ENCODE measurements around the gene CDH23. TPM values are rescaled to one million over a fixed set of nuclear protein-coding genes. Genes with fewer than 3 reads are reported as not detected.

The CDH23 gene
- total and polyA plus RNA-seq, 10 donors: 2.0 to 19.9 (median 11.0) TPM

DNA sequence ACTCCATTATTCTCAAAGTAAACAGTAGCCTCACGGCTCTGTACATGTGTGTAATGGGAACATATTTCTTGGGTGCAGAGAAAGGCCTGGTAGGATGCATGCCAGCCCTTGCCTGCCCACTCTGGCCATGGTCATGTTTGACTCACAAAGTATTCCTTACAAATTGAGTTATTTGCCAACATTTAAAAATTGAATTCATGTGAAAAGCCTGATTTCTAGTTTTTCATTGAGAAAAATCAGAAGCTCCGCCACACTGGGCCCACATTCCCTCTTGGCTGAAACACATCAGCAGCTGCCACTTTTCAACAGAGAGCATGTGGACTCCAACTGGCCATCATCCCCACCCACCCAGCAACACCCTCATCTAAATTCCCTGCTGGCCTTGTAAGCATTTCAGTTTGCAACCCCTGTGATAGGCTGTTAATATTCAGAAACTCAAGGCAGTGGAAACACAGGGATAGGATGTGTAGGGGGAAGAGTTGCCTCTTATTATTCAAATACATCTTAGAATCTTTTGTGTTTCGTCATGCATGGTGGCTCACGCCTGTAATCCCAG, 40.9 kb downstream of the CDH23 start:
- no peaks in the 10 kb centered on the region for H3K27me3 ChIP-seq (replicated peaks in 1 of 7)
- H3K4me3 ChIP-seq: no peak overlapping the region
- H3K4me1 ChIP-seq: peaks cover 0 to 6% (median 3%) of the 10 kb centered on the region in 6 donors
- H3K27ac ChIP-seq: no peak overlapping the region
- intact Hi-C loops (cut with DNase I; ENCODE audit: low total_unique reads): no loop called here
- 86 to 96% (median 94%) methylated on average over 4 of the region's 4 CpGs for WGBS, 5 donors
- H3K9me3 ChIP-seq: no peaks in the 10 kb centered on the region
- TF ChIP-seq, protein P1, sequence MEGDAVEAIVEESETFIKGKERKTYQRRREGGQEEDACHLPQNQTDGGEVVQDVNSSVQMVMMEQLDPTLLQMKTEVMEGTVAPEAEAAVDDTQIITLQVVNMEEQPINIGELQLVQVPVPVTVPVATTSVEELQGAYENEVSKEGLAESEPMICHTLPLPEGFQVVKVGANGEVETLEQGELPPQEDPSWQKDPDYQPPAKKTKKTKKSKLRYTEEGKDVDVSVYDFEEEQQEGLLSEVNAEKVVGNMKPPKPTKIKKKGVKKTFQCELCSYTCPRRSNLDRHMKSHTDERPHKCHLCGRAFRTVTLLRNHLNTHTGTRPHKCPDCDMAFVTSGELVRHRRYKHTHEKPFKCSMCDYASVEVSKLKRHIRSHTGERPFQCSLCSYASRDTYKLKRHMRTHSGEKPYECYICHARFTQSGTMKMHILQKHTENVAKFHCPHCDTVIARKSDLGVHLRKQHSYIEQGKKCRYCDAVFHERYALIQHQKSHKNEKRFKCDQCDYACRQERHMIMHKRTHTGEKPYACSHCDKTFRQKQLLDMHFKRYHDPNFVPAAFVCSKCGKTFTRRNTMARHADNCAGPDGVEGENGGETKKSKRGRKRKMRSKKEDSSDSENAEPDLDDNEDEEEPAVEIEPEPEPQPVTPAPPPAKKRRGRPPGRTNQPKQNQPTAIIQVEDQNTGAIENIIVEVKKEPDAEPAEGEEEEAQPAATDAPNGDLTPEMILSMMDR (IDR thresholded peaks at IDR 0.05 in 8 of 11, conservative IDR thresholded peaks at IDR 0.05 in 3 of 11): no peak
- TF ChIP-seq POLR2A (IDR thresholded peaks at IDR 0.05): no peak
- no peak for TF ChIP-seq POLR2AphosphoS5 (IDR thresholded peaks at IDR 0.05)
- DNase-seq: peak; percentile 32
- no peaks in the 10 kb centered on the region for H3K36me3 ChIP-seq

DNA sequence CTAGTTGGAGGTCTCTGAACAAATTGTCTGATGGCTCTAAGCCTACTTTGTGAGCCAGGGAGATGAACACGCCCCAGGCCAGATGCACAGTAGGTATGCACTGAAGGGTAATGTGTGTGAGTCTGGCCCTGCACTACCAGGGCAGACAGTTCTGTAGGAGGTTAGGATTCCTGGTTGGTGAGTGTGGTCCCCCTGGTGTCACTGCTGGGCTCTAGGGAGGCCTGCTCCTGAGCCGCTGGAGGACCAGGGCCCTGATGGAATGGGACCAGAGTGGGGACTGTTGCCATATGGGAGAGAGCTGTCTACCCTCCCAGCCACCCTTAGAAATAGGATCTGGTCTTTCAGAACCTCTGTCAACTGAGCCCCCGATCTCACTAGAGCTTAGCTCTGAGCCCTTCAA, 42.0 kb downstream of the CDH23 start:
- 63 to 100% (median 94%) methylated on average over 3 of the region's 3 CpGs for WGBS, 5 donors
- TF ChIP-seq POLR2A (IDR thresholded peaks at IDR 0.05) (no peak), POLR2AphosphoS5 (IDR thresholded peaks at IDR 0.05) (no peak)
- TF ChIP-seq, protein P1 (IDR thresholded peaks at IDR 0.05 in 8 of 11, conservative IDR thresholded peaks at IDR 0.05 in 3 of 11): no peak
- no peaks in the 10 kb centered on the region for H3K36me3 ChIP-seq
- H3K9me3 ChIP-seq: no peaks in the 10 kb centered on the region
- intact Hi-C loops (cut with DNase I; ENCODE audit: low total_unique reads): no loop called here
- no peak overlapping the region for H3K4me3 ChIP-seq
- H3K4me1 ChIP-seq: peaks cover 0 to 6% (median 3%) of the 10 kb centered on the region in 6 donors
- H3K27ac ChIP-seq: no peak overlapping the region
- H3K27me3 ChIP-seq (replicated peaks in 1 of 7): no peaks in the 10 kb centered on the region
- DNase-seq: peak; percentile 38

DNA sequence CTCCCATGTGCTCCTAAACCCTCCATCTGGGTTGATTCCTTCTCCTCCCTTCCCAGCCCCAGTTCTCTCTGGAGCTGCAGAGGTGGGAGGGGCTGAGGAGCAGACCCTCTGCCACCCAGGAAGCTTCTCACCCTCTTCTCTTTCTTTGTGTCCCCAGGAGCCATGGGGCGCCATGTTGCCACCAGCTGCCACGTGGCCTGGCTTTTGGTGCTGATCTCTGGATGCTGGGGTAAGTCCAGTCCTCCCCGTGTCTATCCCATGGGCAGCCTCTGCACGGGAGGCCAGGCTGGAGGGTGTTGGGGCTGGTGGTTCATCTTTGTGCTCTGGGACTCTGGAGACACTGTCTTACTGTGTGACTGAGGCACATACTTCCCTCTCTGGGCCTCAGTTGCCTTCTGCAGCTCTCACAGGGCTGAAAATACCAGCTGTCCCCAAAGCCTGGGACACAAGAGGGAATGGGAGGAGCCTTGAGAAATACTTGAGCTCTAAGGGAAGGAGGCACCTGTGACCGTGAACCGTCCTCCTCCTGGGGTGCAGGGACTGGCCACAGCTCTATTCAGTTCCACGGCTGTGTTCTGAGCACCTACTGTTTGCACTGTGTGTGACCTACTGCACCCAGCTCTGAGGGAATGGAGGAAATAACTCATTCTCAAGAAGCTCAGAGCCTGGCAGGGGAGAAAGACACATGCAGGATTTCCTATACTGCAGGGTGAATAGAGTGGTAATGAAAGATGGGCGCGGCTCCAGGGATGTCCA, 43.1 kb downstream of the CDH23 start:
- H3K36me3 ChIP-seq: no peaks in the 10 kb centered on the region
- WGBS, 5 donors: 80 to 91% (median 84%) methylated on average over 9 of the region's 9 CpGs
- H3K27me3 ChIP-seq (replicated peaks in 1 of 7): no peaks in the 10 kb centered on the region
- peak; percentile 46 for DNase-seq
- TF ChIP-seq POLR2A (IDR thresholded peaks at IDR 0.05) (no peak), POLR2AphosphoS5 (IDR thresholded peaks at IDR 0.05) (no peak)
- TF ChIP-seq, protein P1 (IDR thresholded peaks at IDR 0.05 in 8 of 11, conservative IDR thresholded peaks at IDR 0.05 in 3 of 11): no peak
- no peak overlapping the region for H3K4me3 ChIP-seq
- intact Hi-C loops (cut with DNase I; ENCODE audit: low total_unique reads): no loop called here
- no peak overlapping the region for H3K27ac ChIP-seq
- H3K9me3 ChIP-seq: no peaks in the 10 kb centered on the region
- peaks cover 0 to 6% (median 0%) of the 10 kb centered on the region in 6 donors for H3K4me1 ChIP-seq

DNA sequence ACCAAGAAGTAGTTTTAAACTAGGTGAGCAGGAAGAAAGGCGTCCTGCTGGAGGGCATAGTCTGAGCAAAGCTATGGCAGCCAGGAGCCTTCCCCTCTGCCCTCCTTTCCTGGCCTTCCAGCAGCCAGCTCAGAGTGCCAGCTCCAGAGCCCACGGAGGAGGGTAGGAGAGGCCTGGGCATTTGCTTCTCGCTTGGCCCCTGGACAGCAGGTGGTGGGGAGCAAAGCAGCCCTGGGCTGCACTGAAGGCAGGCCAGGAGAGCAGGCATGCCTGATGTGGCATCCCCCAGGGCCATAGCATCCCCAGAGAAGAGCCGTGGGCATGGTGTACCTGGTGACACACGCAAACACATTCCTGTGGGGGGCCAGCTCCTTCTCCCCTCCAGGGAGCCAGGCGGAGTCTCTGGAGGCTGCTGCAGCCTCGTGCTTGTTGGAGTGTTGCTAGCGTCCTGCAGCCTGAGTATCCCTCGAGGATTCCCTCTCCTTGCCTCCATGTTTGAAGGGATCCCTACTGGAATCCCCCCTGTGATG, 43.9 kb downstream of the CDH23 start:
- TF ChIP-seq, protein P1 (IDR thresholded peaks at IDR 0.05 in 8 of 11, conservative IDR thresholded peaks at IDR 0.05 in 3 of 11): no peak
- TF ChIP-seq POLR2A (IDR thresholded peaks at IDR 0.05): no peak
- no peak for TF ChIP-seq POLR2AphosphoS5 (IDR thresholded peaks at IDR 0.05)
- Histone ChIP-seq H3K27me3 (replicated peaks in 1 of 7) (no peaks in the 10 kb centered on the region), H3K9me3 (no peaks in the 10 kb centered on the region), H3K4me3 (no peak overlapping the region), H3K36me3 (no peaks in the 10 kb centered on the region), H3K4me1 (peaks cover 0 to 5% (median 0%) of the 10 kb centered on the region in 6 donors), H3K27ac (no peak overlapping the region)
- intact Hi-C loops (cut with DNase I; ENCODE audit: low total_unique reads): no loop called here
- DNase-seq: peak; percentile 52
- WGBS, 5 donors: 73 to 86% (median 85%) methylated on average over 6 to 9 of the region's 9 CpGs
